GM21360 (cell line): Measurements from ENCODE around the gene PSMD11.
A peak's percentile ranks its signal among the peaks of the same experiment; 100 is the strongest.

Source experiments
- ATAC-seq: cut with Tn5 transposase; IDR thresholded peaks from one replicate; pipeline ENCODE4 v1.9.1; 2021; ENCODE audit warnings: mild to moderate bottlenecking, moderate library complexity; ENCODE audit not compliant: unreplicated experiment

PSMD11 gene

DNA sequence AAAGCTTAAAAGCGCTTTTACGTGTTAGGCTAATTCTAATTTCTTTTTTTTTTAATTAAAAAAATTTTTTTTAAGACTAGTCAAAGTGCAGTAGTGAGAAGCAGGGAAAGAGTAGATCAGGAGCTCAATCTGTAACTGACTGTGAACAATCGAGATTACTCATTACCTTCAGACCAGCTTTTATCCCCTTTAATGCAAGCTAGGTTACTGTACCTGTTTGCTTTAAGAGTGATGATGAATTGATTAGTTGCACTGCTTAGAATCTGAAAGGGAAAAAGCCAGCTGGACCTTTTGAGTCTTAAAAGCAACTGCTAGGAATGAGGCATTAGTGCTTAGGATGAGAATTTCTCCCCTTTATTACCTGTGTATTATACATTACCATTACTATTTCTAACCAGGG is 19.0 kb downstream of the PSMD11 start:
- ATAC-seq, result no peak

- ATAC-seq, result no peak
Measured at GRCh38 chr17:32464374-32464773, 20.1 kb downstream of the PSMD11 start.

GRCh38 chr17:32467949-32468348 is 23.6 kb downstream of the PSMD11 start:
- ATAC-seq, result no peak

DNA sequence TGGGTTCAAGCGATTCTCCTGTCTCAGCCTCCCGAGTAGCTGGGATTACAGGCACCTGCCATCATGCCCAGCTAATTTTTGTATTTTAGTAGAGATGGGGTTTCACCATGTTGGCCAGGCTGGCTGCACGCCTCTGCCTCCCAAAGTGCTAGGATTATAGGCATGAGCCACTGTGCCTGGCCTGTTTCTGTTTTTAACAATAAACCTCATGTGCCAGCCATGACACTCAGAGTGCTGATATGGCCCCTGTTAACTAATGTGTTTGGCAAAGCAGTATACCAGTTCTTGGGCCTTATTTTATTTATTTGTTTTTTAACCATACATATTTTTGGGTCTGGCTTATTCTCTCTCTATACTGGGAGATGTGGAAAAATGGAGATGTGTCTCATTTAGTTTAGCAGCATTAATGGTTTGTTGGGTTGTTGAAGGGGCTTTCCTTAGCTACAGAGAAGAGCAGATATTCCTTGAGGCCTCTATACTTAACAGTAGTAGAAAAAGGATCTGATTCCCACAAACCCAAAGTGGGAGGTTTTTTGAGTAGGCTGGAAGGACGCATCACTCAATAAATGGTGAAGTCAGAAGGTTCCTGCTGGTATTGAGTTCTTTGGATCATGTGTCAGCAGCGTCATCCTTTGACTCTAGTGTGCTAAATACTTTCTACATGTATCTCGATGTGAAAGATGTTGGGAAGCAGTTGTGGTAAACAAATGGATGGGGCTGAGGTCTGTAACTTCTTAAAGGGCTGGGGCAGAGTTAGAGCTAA is 26.3 kb downstream of the PSMD11 start:
- no peak for ATAC-seq

- no peak for ATAC-seq
Measured at GRCh38 chr17:32471652-32472051, 27.3 kb downstream of the PSMD11 start.

- no peak for ATAC-seq
Measured at GRCh38 chr17:32475258-32475657, 30.9 kb downstream of the PSMD11 start.

DNA sequence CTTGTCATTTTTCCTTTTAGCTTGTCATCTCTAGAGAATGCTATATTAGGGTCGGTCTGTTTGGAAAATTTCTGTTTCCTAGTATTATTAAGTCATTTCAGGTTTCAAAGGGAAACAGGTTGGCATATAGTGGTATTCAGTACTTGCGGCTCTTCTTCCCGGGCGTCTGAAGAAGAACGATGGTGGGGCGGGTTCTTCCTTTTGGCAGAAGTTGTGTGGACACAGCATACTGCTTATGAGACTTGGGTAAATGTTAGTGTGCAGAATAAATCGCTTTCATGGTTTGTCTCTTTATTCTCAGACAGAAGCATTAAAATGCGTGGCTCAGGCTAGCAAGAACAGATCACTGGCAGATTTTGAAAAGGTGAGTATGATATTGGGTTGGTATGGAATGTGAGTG is 32.9 kb downstream of the PSMD11 start:
- no peak for ATAC-seq

DNA sequence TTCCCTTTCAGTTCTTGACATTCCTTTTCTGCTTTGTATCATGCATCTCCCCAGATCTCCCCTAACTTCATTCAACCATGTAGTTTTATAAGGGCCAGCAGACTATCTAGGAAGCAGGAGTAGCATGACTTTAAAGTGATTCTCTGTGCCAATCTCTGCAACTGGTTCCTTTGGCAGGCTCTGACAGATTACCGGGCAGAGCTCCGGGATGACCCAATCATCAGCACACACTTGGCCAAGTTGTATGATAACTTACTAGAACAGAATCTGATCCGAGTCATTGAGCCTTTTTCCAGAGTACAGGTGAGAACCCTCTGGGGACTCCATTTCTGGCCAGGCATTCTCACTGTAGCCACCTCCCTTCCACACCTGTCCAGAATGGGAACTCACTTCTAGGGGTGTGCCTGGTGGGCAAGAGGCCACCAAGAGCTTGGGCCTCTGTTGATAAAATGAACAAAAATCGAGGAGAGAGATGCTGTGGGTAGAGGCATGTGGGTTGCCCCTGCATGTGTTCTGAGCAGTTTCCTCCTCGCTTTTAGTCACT is 34.8 kb downstream of the PSMD11 start:
- ATAC-seq, result no peak

GRCh38 chr17:32481193-32481592 is 36.9 kb downstream of the PSMD11 start:
- ATAC-seq, result no peak

DNA sequence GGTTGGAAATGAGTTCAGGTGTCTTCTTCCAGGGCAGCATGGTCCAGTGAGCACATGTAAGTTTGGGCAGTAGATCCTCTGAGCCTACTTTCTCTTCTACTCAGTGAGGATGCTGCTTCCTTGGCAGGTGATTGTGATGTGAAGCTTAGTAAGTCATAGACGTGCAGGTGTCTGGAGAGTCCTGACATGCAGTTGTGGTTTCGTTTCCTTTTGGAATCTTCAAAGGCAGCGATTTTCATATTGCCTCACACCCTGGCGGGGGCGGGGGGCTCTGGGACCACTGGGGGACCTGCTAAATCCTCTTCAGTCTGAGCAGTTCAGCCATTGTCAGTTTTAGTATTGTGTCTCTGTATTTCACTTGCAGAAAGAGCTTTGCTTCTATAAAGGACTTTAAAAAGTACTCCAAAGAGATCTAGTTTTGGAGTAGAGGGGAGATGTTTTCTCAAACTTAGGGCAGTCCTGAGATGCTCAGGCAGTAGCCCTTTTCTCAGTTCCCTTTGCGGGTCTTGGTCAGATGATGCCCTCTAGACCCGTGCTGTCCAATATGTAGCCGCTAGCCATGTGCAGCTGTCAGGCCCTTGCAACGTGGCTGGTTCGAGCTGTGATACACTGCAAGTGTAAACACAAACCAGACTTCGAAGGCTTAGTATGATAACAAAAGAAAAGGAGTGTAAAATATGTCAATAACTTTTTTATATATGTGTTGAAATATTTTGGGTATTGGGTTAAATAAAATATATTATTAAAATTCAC is 38.4 kb downstream of the PSMD11 start:
- no peak for ATAC-seq

DNA sequence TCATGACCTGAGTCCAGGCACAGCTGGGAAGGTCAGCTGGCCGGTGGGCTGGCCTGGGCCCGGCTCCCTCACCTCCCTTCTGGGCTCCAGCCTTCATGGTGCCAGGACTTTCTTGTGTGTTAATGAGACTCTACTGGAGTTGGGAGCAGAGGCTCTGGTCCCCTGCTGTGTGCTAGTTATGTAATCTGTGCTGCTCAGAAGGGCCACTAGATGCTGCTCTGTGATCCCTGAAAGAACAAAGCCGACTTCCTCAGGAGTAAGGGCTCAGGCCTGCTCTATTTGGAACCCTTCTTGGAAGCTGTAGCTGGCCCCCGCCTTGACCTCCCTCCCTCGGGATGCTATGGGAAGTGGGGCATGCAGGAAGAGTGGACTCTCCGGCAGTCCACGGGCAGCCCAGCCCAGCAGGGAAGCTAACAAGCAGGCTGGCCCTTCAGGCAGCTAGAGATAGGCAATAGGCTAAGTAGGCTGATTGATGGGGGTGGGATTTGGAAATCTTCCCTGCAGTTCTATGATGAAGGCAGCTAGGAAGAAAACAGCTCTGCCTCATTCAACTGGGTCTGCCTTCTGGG is 39.2 kb downstream of the PSMD11 start:
- no peak for ATAC-seq

GRCh38 chr17:32484041-32484461 is 39.7 kb downstream of the PSMD11 start:
- no peak for ATAC-seq

GRCh38 chr17:32484628-32485027 is 40.3 kb downstream of the PSMD11 start:
- ATAC-seq, result no peak

GRCh38 chr17:32485261-32486110 is 41.2 kb downstream of the PSMD11 start:
- ATAC-seq, result no peak

GRCh38 chr17:32486111-32486700 is 41.9 kb downstream of the PSMD11 start:
- ATAC-seq, result peak; percentile 51

DNA sequence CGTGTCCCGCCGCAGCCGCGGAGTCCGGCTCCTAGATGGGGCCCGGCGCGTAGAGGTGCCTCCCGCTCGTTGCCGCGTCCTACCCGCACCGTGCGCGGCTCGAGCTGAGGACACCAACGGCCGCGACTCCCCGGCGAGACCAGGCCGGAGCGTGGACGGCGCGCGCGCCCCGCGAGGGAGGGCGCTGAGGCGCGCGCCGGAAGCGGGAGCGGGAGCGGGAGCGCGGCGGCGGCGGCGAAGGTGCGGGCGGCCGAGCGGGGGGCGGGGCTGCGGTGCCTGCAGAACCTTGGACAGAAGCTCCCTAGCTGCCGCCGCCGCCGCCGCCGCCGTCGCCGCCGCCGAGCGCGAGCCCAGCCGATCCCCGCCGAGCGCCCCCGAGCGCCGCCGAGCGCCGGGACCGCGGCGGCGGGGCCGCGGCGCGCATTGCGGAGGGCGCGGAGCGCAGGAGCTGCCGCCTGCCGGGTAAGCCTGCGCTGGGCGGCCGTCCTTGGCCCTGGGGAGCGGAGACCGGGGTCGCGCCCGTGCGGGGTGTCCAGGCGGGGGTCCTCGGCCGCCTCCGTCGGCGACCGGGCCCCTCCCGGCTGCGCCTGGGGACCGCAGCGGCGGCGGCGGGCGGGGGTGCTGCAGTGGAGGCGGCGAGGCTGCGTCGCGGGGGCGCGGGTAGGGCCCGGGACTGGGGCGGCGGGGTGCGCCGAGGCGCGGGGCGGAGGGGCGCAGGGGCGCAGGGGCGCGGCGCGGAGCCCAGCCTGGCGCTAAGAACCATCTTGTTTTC is 42.6 kb downstream of the PSMD11 start, which contains the start of gene CDK5R1:
Gene CDK5R1, plus strand, starts transcription at position 293 of the 772 bp plus-strand sequence. CDS start 628 bp downstream, outside the sequence.
- peak; percentile 36 for ATAC-seq

- no peak for ATAC-seq
Measured at GRCh38 chr17:32487473-32488176, 43.3 kb downstream of the PSMD11 start.

DNA sequence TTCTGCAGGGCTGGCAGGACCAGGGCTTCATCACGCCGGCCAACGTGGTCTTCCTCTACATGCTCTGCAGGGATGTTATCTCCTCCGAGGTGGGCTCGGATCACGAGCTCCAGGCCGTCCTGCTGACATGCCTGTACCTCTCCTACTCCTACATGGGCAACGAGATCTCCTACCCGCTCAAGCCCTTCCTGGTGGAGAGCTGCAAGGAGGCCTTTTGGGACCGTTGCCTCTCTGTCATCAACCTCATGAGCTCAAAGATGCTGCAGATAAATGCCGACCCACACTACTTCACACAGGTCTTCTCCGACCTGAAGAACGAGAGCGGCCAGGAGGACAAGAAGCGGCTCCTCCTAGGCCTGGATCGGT is 43.9 kb downstream of the PSMD11 start:
- no peak for ATAC-seq

DNA sequence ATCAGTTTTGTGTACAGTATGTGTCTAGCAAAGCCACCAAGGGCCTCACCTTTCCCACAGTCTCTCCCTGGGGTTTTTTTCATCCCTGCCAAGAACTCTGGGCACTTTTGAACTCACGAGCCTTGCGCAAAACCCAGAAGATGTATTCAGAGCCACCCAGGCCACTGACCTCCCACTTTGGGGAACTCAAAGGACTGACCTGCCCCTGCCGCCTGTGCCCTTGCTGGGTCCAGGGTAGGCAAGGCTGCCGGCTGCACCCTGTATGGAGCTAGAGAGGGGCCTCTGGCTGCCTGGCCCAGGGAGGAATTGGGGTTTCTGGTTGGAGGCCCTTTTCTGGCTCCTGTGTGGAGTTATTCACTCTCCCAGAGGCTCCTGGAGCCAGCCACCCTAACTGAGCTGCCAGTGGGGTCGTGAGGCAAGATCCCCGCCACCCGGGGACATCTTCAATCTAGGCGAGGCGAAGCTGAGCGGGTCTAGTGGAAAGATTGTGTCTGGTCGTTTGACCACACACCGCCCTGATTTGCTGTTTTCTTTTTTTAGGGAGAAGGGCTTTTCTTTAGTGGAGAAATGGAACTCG is 44.4 kb downstream of the PSMD11 start:
- ATAC-seq, result no peak
